HepG2 (cell line): ENCODE data around the gene PDCL3. TPM values are rescaled to one million over a fixed set of nuclear protein-coding genes. Genes with fewer than 3 reads are reported as not detected.

Source experiments
- JUN ChIP-seq: sonication (generic); formaldehyde crosslinking; IDR thresholded peaks from 2 replicates; pipeline ENCODE4 v1.4.0; 2020; ENCODE audit warnings: mild to moderate bottlenecking, missing genetic modification reagents
- MAFK ChIP-seq, 2 experiments: IDR thresholded peaks in 1 of 2; conservative IDR thresholded peaks in 1 of 2; 2 replicates each; pipeline ENCODE4 v1.6.1; 2011; ENCODE audit warnings: improper control_type of control experiment in 2 of 2, low read length in 2 of 2
- MED8 ChIP-seq: sonication (generic); formaldehyde crosslinking; IDR thresholded peaks from 2 replicates; pipeline ENCODE4 v1.8.1; 2023; ENCODE audit warnings: mild to moderate bottlenecking, missing genetic modification reagents; ENCODE audit not compliant: insufficient replicate concordance
- MTA1 ChIP-seq: sonication (generic); formaldehyde crosslinking; IDR thresholded peaks from 2 replicates; pipeline ENCODE4 v1.4.0; 2020; ENCODE audit warnings: missing genetic modification reagents, mild to moderate bottlenecking, borderline replicate concordance
- NFYC ChIP-seq: IDR thresholded peaks from 2 replicates; pipeline ENCODE4 v1.6.1; 2016; ENCODE audit warnings: missing genetic modification reagents, missing compliant biosample characterization
- SMARCE1 ChIP-seq: fragments of 450-650 bp; IDR thresholded peaks from 2 replicates; pipeline ENCODE4 v1.6.1; 2017; ENCODE audit warnings: borderline replicate concordance
- STAT5B ChIP-seq: sonication (generic); formaldehyde crosslinking; IDR thresholded peaks from 2 replicates; pipeline ENCODE4 v1.4.0; 2020; ENCODE audit warnings: missing genetic modification reagents
- ZNF326 ChIP-seq: sonication (generic); formaldehyde crosslinking; IDR thresholded peaks from 2 replicates; pipeline ENCODE4 v1.4.0; 2020; ENCODE audit warnings: missing genetic modification reagents, borderline replicate concordance
- ZNF772 ChIP-seq: sonication (generic); formaldehyde crosslinking; IDR thresholded peaks from 2 replicates; pipeline ENCODE4 v1.5.0; 2020; ENCODE audit warnings: mild to moderate bottlenecking, missing genetic modification reagents
- polyA plus RNA-seq, 8 experiments: library from polyadenylated mRNA; depleted of rRNA in 3 of 8; stranded (reverse) in 7 of 8; unstranded in 1 of 8; fragments of >200 nt; fragmentation: Illumina TruSeq in 4 of 8; extraction: Trizol in 4 of 8; gene quantifications; 2 replicates each; pipeline versions ENCODE4 v1.2.1 to v1.2.3, GENCODE V29; 2011 to 2016; ENCODE audit warnings: low read depth in 4 of 8, missing spikeins in 1 of 8, mixed read lengths in 1 of 8; ENCODE audit not compliant: insufficient read depth in 1 of 8
- total RNA-seq, 5 experiments: library from RNA; depleted of rRNA; stranded (reverse); fragments of >200 nt; fragmentation: Illumina TruSeq; extraction: Trizol; gene quantifications; 2 replicates each; pipeline ENCODE4 v1.2.3, GENCODE V29; 2016; ENCODE audit warnings: low read depth in 1 of 5
- TF ChIP-seq, protein P1 (sequence below): sonication (generic); formaldehyde crosslinking; IDR thresholded peaks from 2 replicates; pipeline ENCODE4 v1.4.0; 2020; ENCODE audit warnings: missing genetic modification reagents
- TF ChIP-seq, protein P2 (sequence below): sonication (generic); formaldehyde crosslinking; IDR thresholded peaks from 2 replicates; pipeline ENCODE4 v1.4.0; 2020; ENCODE audit warnings: mild to moderate bottlenecking, missing genetic modification reagents
- TF ChIP-seq, protein P3 (sequence below): sonication (generic); formaldehyde crosslinking; IDR thresholded peaks from 2 replicates; pipeline ENCODE4 v1.4.0; 2020; ENCODE audit warnings: missing genetic modification reagents, borderline replicate concordance
- TF ChIP-seq, protein P4 (sequence below): sonication (generic); formaldehyde crosslinking; IDR thresholded peaks from 2 replicates; pipeline ENCODE4 v1.4.0; 2020; ENCODE audit warnings: mild to moderate bottlenecking, missing genetic modification reagents, borderline replicate concordance
- TF ChIP-seq, protein P5 (sequence below): sonication (generic); formaldehyde crosslinking; IDR thresholded peaks from 2 replicates; pipeline ENCODE4 v1.4.0; 2020; ENCODE audit warnings: missing genetic modification reagents

Gene PDCL3
- total and polyA plus RNA-seq, 2 of the 13 experiments (the other 11 are each of a cell fraction or from before 2014, with no cell fraction given), result 14.4 to 24.4 TPM

DNA sequence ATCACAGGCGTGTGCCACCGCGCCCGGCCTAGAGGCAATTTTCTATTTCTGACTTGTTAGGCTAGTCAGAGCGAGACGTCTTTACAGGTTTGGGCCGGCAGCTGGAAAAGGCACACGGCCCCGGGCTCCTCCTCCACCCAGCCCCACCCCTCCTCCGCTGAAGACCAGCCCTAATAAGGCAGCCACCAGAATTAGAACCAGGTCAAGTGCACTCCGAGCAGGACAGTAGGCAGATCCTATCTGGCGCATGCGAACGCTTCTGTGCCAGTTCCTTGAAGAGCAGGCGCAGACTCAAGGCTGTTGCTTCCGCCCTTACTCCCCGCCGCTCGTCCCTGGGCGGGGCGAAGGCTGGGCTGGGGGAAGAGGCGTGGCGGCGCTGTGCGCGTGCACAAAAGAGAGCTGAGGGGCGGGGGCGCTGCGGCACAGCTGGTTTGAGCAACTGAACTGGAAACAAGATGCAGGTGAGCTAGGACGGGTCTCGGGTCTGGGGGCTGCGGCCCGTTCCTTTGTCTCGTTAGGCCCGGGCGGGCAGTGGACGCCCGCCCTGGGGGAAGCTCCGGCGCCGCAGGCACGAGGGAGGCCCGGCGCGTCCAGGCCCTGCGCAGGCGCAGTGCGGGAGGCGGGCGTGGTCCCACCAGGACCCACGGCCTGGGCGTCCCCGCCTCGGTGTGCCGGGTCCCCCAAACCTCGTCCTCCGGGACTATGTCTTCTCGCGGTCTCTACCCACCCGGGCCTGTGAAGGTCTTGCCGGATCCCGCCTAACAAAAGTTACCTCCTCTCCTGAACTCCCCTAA, at the start of gene PDCL3 (continued):
- TF ChIP-seq, protein P1, sequence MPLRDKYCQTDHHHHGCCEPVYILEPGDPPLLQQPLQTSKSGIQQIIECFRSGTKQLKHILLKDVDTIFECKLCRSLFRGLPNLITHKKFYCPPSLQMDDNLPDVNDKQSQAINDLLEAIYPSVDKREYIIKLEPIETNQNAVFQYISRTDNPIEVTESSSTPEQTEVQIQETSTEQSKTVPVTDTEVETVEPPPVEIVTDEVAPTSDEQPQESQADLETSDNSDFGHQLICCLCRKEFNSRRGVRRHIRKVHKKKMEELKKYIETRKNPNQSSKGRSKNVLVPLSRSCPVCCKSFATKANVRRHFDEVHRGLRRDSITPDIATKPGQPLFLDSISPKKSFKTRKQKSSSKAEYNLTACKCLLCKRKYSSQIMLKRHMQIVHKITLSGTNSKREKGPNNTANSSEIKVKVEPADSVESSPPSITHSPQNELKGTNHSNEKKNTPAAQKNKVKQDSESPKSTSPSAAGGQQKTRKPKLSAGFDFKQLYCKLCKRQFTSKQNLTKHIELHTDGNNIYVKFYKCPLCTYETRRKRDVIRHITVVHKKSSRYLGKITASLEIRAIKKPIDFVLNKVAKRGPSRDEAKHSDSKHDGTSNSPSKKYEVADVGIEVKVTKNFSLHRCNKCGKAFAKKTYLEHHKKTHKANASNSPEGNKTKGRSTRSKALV (CRISPR knock-in tag), result peak; percentile 77; the same call in 1 of the 2 replicates
- TF ChIP-seq SMARCE1 (no peak), STAT5B (CRISPR knock-in tag) (no peak), ZNF326 (CRISPR knock-in tag) (0 out of 2 replicates have a peak, but pooled peaks have one; percentile 49), MED8 (peak; percentile 36), JUN (CRISPR knock-in tag) (no peak; the same call in 1 of the 2 replicates), MAFK (conservative IDR thresholded peaks at IDR 0.05 in 1 of 2, IDR thresholded peaks at IDR 0.05 in 1 of 2; ENCODE audit: low read length in 2 of 2) (no peak), ZNF772 (CRISPR knock-in tag) (peak; percentile 77), NFYC (CRISPR knock-in tag) (no peak; the same call in 1 of the 2 replicates), MTA1 (CRISPR knock-in tag) (peak; percentile 58; the same call in 1 of the 2 replicates)
- TF ChIP-seq, protein P2, sequence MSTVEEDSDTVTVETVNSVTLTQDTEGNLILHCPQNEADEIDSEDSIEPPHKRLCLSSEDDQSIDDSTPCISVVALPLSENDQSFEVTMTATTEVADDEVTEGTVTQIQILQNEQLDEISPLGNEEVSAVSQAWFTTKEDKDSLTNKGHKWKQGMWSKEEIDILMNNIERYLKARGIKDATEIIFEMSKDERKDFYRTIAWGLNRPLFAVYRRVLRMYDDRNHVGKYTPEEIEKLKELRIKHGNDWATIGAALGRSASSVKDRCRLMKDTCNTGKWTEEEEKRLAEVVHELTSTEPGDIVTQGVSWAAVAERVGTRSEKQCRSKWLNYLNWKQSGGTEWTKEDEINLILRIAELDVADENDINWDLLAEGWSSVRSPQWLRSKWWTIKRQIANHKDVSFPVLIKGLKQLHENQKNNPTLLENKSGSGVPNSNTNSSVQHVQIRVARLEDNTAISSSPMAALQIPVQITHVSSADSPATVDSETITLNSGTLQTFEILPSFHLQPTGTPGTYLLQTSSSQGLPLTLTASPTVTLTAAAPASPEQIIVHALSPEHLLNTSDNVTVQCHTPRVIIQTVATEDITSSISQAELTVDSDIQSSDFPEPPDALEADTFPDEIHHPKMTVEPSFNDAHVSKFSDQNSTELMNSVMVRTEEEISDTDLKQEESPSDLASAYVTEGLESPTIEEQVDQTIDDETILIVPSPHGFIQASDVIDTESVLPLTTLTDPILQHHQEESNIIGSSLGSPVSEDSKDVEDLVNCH (CRISPR knock-in tag), result no peak
- TF ChIP-seq, protein P3, sequence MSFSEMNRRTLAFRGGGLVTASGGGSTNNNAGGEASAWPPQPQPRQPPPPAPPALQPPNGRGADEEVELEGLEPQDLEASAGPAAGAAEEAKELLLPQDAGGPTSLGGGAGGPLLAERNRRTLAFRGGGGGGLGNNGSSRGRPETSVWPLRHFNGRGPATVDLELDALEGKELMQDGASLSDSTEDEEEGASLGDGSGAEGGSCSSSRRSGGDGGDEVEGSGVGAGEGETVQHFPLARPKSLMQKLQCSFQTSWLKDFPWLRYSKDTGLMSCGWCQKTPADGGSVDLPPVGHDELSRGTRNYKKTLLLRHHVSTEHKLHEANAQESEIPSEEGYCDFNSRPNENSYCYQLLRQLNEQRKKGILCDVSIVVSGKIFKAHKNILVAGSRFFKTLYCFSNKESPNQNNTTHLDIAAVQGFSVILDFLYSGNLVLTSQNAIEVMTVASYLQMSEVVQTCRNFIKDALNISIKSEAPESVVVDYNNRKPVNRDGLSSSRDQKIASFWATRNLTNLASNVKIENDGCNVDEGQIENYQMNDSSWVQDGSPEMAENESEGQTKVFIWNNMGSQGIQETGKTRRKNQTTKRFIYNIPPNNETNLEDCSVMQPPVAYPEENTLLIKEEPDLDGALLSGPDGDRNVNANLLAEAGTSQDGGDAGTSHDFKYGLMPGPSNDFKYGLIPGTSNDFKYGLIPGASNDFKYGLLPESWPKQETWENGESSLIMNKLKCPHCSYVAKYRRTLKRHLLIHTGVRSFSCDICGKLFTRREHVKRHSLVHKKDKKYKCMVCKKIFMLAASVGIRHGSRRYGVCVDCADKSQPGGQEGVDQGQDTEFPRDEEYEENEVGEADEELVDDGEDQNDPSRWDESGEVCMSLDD, result 0 out of 2 replicates have a peak, but pooled peaks have one; percentile 4
- TF ChIP-seq, protein P4, sequence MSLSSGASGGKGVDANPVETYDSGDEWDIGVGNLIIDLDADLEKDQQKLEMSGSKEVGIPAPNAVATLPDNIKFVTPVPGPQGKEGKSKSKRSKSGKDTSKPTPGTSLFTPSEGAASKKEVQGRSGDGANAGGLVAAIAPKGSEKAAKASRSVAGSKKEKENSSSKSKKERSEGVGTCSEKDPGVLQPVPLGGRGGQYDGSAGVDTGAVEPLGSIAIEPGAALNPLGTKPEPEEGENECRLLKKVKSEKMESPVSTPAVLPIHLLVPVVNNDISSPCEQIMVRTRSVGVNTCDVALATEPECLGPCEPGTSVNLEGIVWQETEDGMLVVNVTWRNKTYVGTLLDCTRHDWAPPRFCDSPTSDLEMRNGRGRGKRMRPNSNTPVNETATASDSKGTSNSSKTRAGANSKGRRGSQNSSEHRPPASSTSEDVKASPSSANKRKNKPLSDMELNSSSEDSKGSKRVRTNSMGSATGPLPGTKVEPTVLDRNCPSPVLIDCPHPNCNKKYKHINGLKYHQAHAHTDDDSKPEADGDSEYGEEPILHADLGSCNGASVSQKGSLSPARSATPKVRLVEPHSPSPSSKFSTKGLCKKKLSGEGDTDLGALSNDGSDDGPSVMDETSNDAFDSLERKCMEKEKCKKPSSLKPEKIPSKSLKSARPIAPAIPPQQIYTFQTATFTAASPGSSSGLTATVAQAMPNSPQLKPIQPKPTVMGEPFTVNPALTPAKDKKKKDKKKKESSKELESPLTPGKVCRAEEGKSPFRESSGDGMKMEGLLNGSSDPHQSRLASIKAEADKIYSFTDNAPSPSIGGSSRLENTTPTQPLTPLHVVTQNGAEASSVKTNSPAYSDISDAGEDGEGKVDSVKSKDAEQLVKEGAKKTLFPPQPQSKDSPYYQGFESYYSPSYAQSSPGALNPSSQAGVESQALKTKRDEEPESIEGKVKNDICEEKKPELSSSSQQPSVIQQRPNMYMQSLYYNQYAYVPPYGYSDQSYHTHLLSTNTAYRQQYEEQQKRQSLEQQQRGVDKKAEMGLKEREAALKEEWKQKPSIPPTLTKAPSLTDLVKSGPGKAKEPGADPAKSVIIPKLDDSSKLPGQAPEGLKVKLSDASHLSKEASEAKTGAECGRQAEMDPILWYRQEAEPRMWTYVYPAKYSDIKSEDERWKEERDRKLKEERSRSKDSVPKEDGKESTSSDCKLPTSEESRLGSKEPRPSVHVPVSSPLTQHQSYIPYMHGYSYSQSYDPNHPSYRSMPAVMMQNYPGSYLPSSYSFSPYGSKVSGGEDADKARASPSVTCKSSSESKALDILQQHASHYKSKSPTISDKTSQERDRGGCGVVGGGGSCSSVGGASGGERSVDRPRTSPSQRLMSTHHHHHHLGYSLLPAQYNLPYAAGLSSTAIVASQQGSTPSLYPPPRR (CRISPR knock-in tag), result peak; percentile 47
- TF ChIP-seq, protein P5, sequence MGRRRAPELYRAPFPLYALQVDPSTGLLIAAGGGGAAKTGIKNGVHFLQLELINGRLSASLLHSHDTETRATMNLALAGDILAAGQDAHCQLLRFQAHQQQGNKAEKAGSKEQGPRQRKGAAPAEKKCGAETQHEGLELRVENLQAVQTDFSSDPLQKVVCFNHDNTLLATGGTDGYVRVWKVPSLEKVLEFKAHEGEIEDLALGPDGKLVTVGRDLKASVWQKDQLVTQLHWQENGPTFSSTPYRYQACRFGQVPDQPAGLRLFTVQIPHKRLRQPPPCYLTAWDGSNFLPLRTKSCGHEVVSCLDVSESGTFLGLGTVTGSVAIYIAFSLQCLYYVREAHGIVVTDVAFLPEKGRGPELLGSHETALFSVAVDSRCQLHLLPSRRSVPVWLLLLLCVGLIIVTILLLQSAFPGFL (CRISPR knock-in tag), result 0 out of 2 replicates have a peak, but pooled peaks have one; percentile 78
